Measurements from ENCODE around the gene ENPP5. TPM values are rescaled to one million over a fixed set of nuclear protein-coding genes. Genes with fewer than 3 reads are reported as not detected.

The ENPP5 gene
- total and polyA plus RNA-seq, 2 of the 13 experiments (the other 11 are each of a cell fraction or from before 2014, with no cell fraction given), result not detected

DNA sequence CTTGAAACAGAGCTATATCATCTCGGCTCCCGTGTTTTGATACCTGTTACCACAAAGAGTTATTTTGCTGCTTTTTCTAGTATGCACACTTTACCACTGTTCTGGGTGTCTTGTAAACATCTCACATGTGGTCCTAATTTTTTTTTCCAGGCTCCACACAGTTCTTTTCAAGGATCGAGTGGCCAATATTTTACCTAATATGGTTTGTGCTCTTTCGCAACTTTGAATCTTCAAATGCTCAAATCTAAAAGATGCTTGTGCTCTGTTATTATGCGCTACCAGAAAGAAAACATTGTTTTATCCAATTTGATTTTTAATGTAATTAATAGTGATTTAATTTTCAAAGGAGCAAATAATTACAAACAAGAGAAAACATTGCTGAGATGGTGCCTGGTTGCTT, 10.7 kb downstream of the ENPP5 start:
- Histone ChIP-seq H3K36me3 (replicated peaks in 1 of 2; ENCODE audit: control insufficient read depth in 1 of 2, insufficient read depth in 2 of 2, low read length in 2 of 2) (no peaks in the 10 kb centered on the region), H3K27ac (ENCODE audit: extremely low read length, insufficient read depth, low read length) (no peak overlapping the region), H4K20me1 (ENCODE audit: insufficient read depth, low read length) (no peaks in the 10 kb centered on the region), H2AFZ (ENCODE audit: low read length) (no peak overlapping the region), H3K9me3 (ENCODE audit: low read length) (no peaks in the 10 kb centered on the region), H3K9ac (ENCODE audit: insufficient read depth, low read depth, low read length) (no peak overlapping the region), H3K4me2 (ENCODE audit: low read depth, low read length) (no peak overlapping the region), H3K4me3 (replicated peaks in 1 of 3; ENCODE audit: insufficient read depth in 1 of 3, low read depth in 2 of 3, low read length in 3 of 3) (no peak overlapping the region), H3K27me3 (ENCODE audit: control insufficient read depth in 1 of 2, insufficient read depth in 2 of 2, low read length in 2 of 2) (no peaks in the 10 kb centered on the region), H3K79me2 (ENCODE audit: insufficient read depth, low read length) (no peaks in the 10 kb centered on the region), H3K4me1 (ENCODE audit: insufficient read depth, low read length) (no peaks in the 10 kb centered on the region)
- in situ Hi-C loops (cut with HindIII; ENCODE audit: extremely low pct_ligation_motif_present, low pct_unique_long_range_greater_than_20kb) (no loop called here), intact Hi-C loops (cut with micrococcal nuclease; ENCODE audit: unreplicated experiment) (no loop called here)
- no peak for TF ChIP-seq ETV5 (CRISPR knock-in tag; IDR thresholded peaks at IDR 0.05; ENCODE audit: borderline replicate concordance)
- TF ChIP-seq ZNF557 (CRISPR knock-in tag; IDR thresholded peaks at IDR 0.05), result no peak
- TF ChIP-seq CEBPB (IDR thresholded peaks at IDR 0.05; ENCODE audit: borderline replicate concordance, low read depth, low read length), result peak; percentile 33; the same call in 1 of the 2 replicates
- TF ChIP-seq YEATS2 (CRISPR knock-in tag; IDR thresholded peaks at IDR 0.05; ENCODE audit: borderline replicate concordance), result no peak
- DNase-seq (ENCODE audit: low spot score) (no peak), ATAC-seq (no peak), FAIRE-seq (no peak)
- no TSS peak for BruUV-seq (replicated peaks)
- WGBS (ENCODE audit: low lambda C conversion rate), result 36% methylated on average over 5 of the region's 5 CpGs
- ChIA-PET POLR2A (no interaction called here), CTCF (ENCODE audit: low intra/inter-chr PET ratio, low total read pairs) (no interaction called here)

GRCh38 chr6:46159229-46159628, 11.6 kb downstream of the ENPP5 start:
- no peaks in the 10 kb centered on the region for H4K20me1 ChIP-seq (ENCODE audit: insufficient read depth, low read length)
- FAIRE-seq, result no peak
- no peaks in the 10 kb centered on the region for H3K4me1 ChIP-seq (ENCODE audit: insufficient read depth, low read length)
- no peaks in the 10 kb centered on the region for H3K27me3 ChIP-seq (ENCODE audit: control insufficient read depth in 1 of 2, insufficient read depth in 2 of 2, low read length in 2 of 2)
- BruUV-seq (replicated peaks), result no TSS peak
- H3K4me2 ChIP-seq (ENCODE audit: low read depth, low read length), result no peak overlapping the region
- in situ Hi-C loops (cut with HindIII; ENCODE audit: extremely low pct_ligation_motif_present, low pct_unique_long_range_greater_than_20kb) (no loop called here), intact Hi-C loops (cut with micrococcal nuclease; ENCODE audit: unreplicated experiment) (no loop called here)
- no peaks in the 10 kb centered on the region for H3K79me2 ChIP-seq (ENCODE audit: insufficient read depth, low read length)
- H3K27ac ChIP-seq (ENCODE audit: extremely low read length, insufficient read depth, low read length), result no peak overlapping the region
- no peak overlapping the region for H3K4me3 ChIP-seq (replicated peaks in 1 of 3; ENCODE audit: insufficient read depth in 1 of 3, low read depth in 2 of 3, low read length in 3 of 3)
- H3K9ac ChIP-seq (ENCODE audit: insufficient read depth, low read depth, low read length), result no peak overlapping the region
- H2AFZ ChIP-seq (ENCODE audit: low read length), result no peak overlapping the region
- no peaks in the 10 kb centered on the region for H3K36me3 ChIP-seq (replicated peaks in 1 of 2; ENCODE audit: control insufficient read depth in 1 of 2, insufficient read depth in 2 of 2, low read length in 2 of 2)
- ATAC-seq, result no peak
- no peaks in the 10 kb centered on the region for H3K9me3 ChIP-seq (ENCODE audit: low read length)
- no peak for DNase-seq (ENCODE audit: low spot score)
- POLR2A ChIA-PET, result no interaction called here
- CTCF ChIA-PET (ENCODE audit: low intra/inter-chr PET ratio, low total read pairs), result no interaction called here
- TF ChIP-seq TP53 (CRISPR knock-in tag; conservative IDR thresholded peaks at IDR 0.05) (no peak), SRF (IDR thresholded peaks at IDR 0.05; ENCODE audit: low read depth, low read length) (no peak), EED (CRISPR knock-in tag; IDR thresholded peaks at IDR 0.05) (no peak), CEBPZ (IDR thresholded peaks at IDR 0.05; ENCODE audit: low read length) (no peak), CSRNP1 (CRISPR knock-in tag; IDR thresholded peaks at IDR 0.05) (no peak)
- TF ChIP-seq, protein P1, sequence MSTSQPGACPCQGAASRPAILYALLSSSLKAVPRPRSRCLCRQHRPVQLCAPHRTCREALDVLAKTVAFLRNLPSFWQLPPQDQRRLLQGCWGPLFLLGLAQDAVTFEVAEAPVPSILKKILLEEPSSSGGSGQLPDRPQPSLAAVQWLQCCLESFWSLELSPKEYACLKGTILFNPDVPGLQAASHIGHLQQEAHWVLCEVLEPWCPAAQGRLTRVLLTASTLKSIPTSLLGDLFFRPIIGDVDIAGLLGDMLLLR (CRISPR knock-in tag; IDR thresholded peaks at IDR 0.05), result no peak
- TF ChIP-seq, protein P2, sequence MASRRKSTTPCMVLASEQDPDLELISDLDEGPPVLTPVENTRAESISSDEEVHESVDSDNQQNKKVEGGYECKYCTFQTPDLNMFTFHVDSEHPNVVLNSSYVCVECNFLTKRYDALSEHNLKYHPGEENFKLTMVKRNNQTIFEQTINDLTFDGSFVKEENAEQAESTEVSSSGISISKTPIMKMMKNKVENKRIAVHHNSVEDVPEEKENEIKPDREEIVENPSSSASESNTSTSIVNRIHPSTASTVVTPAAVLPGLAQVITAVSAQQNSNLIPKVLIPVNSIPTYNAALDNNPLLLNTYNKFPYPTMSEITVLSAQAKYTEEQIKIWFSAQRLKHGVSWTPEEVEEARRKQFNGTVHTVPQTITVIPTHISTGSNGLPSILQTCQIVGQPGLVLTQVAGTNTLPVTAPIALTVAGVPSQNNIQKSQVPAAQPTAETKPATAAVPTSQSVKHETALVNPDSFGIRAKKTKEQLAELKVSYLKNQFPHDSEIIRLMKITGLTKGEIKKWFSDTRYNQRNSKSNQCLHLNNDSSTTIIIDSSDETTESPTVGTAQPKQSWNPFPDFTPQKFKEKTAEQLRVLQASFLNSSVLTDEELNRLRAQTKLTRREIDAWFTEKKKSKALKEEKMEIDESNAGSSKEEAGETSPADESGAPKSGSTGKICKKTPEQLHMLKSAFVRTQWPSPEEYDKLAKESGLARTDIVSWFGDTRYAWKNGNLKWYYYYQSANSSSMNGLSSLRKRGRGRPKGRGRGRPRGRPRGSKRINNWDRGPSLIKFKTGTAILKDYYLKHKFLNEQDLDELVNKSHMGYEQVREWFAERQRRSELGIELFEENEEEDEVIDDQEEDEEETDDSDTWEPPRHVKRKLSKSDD (CRISPR knock-in tag; IDR thresholded peaks at IDR 0.05; ENCODE audit: low read depth), result no peak
